HG03280 (cell line): Measurements from ENCODE around the gene WWC2.
"Not testable (repeated sequence)": the region's sequence is repeated elsewhere in the genome, so short reads cannot be mapped to it uniquely, and the experiment has no call there.

Experiments
- ATAC-seq: cut with Tn5 transposase; IDR thresholded peaks from one replicate; pipeline ENCODE4 v1.9.1; 2021; ENCODE audit warnings: mild to moderate bottlenecking, moderate library complexity; ENCODE audit not compliant: unreplicated experiment

WWC2 gene

GRCh38 chr4:183322326-183322725 lies 223.3 kb downstream of the WWC2 start, which contains the start of gene CLDN24:
CLDN24 (minus strand) TSS chr4:183322426; CDS start chr4:183322426, 0 bp downstream.
- no peak for ATAC-seq

DNA sequence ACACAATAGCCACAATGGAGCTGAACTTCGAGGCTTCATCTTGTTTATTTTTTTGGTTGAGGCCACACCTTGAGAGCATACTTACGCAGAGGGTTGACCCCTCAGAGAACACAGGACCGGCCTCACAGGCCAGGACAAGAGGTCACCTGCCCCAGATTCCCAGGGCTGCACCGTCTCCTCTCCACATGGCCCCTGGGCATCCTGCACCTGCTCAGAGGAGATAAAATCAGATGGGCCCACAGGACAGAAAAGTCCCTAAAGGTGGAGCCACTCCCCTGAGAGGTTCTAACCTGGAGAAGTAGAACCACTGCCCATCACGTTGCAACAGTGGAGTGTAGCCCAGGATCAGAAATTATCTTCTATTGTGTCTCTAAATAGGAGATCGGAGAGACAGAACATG lies 224.2 kb downstream of the WWC2 start:
- no peak for ATAC-seq

DNA sequence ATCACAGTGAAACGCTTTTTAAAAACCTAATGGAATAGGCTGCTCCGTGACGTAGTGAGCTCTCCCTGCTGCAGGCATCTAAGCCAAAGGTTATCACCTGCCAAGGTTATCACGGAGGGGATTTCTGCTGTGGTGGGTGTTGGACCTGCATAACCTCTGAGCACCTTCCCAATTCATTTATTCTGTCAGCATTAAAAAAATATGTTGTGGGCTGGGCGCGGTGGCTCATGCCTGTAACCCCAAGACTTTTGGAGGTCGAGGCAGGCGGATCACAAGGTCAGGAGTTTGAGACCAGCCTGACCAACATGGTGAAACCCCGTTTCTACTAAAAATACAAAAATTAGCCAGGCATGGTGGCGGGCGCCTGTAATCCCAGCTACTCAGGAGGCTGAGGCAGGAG lies 225.0 kb downstream of the WWC2 start:
- not testable (repeated sequence) for ATAC-seq

DNA sequence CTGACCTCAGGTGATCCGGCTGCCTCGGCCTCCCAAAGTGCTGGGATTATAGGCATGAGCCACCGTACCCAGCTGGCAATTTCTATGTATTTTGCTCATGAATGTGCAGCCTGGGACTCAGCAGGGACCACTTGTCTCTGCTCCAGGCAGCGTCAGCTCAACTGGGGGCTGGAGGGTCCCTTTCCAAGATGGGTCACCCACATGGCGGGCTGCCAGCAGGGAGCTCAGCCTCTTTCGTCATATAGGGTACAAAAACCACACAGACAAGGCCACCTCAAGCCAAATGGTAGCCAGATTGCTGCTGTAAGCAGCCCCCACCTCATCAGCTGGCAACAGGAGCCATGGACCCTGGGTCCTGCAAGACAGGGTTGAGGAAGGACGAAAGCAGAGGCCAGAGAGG lies 225.6 kb downstream of the WWC2 start:
- ATAC-seq, result no peak

GRCh38 chr4:183326387-183326786 lies 227.3 kb downstream of the WWC2 start:
- ATAC-seq, result not testable (repeated sequence)

- ATAC-seq, result no peak
Measured at GRCh38 chr4:183326853-183327252, 227.8 kb downstream of the WWC2 start.

GRCh38 chr4:183327827-183328226 lies 228.8 kb downstream of the WWC2 start:
- no peak for ATAC-seq

GRCh38 chr4:183328832-183329231 lies 229.8 kb downstream of the WWC2 start:
- ATAC-seq, result no peak

DNA sequence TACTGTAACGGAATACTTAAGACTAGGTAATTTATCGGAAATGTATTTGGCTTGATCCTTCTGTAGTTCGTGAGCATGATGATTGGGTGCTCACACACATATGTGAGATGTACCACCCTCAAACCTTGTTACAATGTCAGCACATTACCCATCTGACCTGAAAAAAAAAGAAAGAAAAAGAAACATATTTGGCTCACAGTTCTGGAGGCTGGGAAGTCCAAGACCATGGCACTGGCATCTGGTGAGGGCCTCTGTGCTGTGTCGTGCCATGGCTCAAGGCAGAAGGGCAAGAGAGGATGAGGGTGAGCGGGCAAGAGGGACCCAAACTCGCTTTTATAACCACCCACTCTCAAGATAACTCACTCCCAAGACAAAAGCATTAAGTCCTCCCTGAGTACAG lies 230.2 kb downstream of the WWC2 start:
- ATAC-seq, result no peak

- no peak for ATAC-seq
Measured at GRCh38 chr4:183329954-183330742, 231.1 kb downstream of the WWC2 start.

- no peak for ATAC-seq
Measured at GRCh38 chr4:183330841-183331240, 231.8 kb downstream of the WWC2 start.

- ATAC-seq, result no peak
Measured at GRCh38 chr4:183332447-183332846, 233.4 kb downstream of the WWC2 start.

DNA sequence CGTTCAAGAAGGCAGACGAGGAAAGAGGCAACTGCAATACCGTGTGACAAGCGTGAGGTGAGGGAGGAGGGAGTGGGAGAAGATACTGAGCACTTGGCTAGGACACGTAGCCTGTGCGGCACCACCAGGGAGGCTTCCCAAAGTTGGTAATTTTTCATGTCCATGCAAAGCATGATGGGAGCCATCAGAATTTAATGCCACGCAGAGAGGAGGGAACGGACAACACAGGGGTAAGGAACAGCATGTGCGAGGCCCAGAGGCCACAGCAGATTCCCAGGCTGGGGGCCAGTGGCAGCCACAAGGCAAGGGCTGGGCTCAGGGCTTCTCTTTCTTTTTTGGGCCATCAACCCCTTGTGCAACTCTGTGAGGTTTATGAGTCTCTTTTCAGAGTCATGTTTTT lies 234.1 kb downstream of the WWC2 start:
- no peak for ATAC-seq

GRCh38 chr4:183333983-183334382 lies 234.9 kb downstream of the WWC2 start:
- ATAC-seq, result no peak

DNA sequence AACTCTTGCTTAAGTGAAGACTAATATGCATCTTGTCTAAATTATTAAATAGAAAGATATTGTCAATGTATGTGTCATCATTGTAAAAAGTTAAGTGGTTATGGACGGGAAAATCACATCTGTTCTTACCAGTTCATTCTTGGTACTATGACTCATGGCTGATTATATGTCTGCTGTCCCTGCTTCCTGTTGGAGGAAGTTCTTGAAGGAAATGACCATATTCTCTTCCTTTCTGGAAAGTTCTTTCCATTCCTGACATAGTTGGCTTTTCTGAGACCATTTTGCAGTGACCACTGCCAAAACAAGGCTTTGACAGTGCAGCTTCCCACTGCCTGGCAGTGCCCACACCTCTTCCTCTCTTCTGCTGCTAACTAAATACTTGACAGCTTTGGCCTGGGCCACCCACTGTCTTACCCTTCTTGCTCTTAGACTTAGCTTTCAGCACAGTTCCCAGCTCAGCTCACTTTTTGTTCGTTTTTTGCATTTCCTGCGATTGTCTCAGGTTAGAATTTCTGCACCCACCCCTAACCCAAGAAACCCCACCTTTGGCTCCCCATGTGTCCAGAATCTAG lies 236.4 kb downstream of the WWC2 start:
- no peak for ATAC-seq

DNA sequence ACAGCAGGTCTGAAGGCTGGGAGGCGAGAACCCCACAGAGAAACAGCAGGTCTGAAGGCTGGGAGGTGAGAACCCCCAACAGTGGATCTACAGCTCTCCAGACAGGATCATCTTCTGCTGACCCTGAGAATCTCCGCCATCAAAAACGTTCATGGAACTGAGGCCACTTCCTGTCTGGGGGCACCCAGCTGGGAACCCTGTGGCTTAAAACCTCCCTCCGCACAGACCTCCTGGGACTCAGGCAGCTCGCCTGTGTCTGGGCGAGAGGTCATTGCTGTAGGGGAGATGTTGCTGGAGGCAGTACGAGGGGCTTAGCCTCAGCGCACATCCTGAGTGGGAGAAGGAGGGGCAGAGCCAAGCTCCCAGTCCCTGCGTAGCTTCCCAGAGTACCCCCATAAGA lies 238.3 kb downstream of the WWC2 start:
- ATAC-seq, result no peak

- no peak for ATAC-seq
Measured at GRCh38 chr4:183337833-183338232, 238.8 kb downstream of the WWC2 start.

- ATAC-seq, result no peak
Measured at GRCh38 chr4:183342541-183343533, 243.8 kb downstream of the WWC2 start.

- no peak for ATAC-seq
Measured at GRCh38 chr4:183343730-183344129, 244.7 kb downstream of the WWC2 start.

- no peak for ATAC-seq
Measured at GRCh38 chr4:183344523-183345255, 245.6 kb downstream of the WWC2 start.

DNA sequence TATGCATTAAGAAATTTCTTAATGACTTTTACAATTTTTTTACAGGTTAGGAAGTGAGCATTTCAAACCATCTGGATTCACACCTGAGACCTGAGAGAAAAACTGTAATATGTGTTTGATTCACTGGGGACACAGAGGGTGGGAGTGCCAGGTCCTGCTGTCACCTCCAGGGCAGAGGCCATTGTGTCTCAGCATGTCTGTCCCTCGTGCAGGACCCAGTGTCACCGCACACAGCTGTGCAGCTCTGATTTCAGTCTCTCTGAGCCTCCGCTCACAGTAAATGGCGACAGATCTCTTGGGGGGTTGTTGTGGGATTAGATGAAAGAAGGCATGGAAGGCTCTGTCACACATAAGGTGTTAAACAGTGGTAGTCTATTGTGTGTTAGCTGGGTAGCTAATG lies 246.2 kb downstream of the WWC2 start:
- ATAC-seq, result no peak
